ENCODE data around the gene UBE3B.

DNA sequence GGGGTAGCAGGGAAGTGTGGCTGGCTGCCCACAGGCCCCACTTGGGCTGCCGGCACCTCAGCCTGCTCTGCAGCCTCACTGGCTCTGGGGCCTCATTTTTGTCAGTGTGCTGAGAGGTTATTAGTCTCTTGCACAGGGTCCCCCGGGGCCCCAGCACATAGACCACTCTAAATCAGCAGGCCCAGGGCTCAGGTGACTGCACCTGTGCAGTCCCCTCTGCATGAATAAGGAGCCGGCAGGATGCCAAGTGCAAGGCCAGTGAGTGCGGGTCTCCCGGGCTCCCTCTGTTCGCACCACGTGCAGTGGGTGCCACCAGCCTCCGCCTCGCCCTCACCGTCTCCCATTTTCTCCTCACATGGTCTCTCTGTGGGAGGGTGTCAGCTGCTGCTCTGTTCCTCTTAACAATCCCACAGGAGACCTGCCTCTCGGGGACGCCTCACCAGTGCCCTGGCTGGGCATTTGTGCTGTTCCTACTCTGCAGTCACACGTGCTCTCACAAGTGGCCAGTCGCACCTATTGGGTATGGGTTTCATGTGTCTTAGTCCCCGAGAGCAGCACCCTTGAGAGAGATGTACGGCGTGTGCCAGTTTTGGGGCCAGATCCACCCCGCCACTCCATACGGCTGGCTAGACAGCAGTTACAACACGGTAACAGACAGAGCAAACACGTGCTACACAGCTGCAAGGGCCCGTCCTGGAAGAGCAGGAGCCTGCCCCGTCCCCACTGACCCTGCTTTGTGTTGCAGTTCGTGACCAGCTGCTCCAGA, 55.5 kb downstream of the UBE3B start:
- TF ChIP-seq EZH2 (IDR thresholded peaks at IDR 0.05; ENCODE audit: borderline replicate concordance, low read length) = no peak
- TF ChIP-seq, protein P1, sequence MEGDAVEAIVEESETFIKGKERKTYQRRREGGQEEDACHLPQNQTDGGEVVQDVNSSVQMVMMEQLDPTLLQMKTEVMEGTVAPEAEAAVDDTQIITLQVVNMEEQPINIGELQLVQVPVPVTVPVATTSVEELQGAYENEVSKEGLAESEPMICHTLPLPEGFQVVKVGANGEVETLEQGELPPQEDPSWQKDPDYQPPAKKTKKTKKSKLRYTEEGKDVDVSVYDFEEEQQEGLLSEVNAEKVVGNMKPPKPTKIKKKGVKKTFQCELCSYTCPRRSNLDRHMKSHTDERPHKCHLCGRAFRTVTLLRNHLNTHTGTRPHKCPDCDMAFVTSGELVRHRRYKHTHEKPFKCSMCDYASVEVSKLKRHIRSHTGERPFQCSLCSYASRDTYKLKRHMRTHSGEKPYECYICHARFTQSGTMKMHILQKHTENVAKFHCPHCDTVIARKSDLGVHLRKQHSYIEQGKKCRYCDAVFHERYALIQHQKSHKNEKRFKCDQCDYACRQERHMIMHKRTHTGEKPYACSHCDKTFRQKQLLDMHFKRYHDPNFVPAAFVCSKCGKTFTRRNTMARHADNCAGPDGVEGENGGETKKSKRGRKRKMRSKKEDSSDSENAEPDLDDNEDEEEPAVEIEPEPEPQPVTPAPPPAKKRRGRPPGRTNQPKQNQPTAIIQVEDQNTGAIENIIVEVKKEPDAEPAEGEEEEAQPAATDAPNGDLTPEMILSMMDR (IDR thresholded peaks at IDR 0.05; ENCODE audit: low read length) = no peak

All from OCI-LY1 (cell line).